Liver (tissue), 9 donors: ENCODE measurements around the gene CXCL11. TPM values are rescaled to one million over a fixed set of nuclear protein-coding genes. Genes with fewer than 3 reads are reported as not detected.

Experiments used
- DNase-seq: peaks from one replicate; pipeline ENCODE4 v3.0.0-alpha.2; 2017; ENCODE audit warnings: low spot score
- H3K27ac ChIP-seq, 2 donors: one replicate each; pipeline ENCODE4 v1.7.0; 2013; ENCODE audit warnings: inconsistent platforms in 2 of 2, low read length in 2 of 2, control low read depth in 1 of 2, low read depth in 1 of 2, mild to moderate bottlenecking in 1 of 2
- H3K27me3 ChIP-seq, 4 donors: one replicate each; pipeline versions ENCODE4 v1.6.1 to v1.7.0; 2013; ENCODE audit warnings: low read length in 3 of 4, inconsistent platforms in 1 of 4, mild to moderate bottlenecking in 1 of 4, moderate library complexity in 1 of 4; ENCODE audit not compliant: control insufficient read depth in 4 of 4, insufficient read depth in 4 of 4
- H3K36me3 ChIP-seq, 4 donors: one replicate each; pipeline versions ENCODE4 v1.6.1 to v1.7.0; 2013; ENCODE audit warnings: low read length in 3 of 4, mild to moderate bottlenecking in 3 of 4, low read depth in 1 of 4, moderate library complexity in 1 of 4; ENCODE audit not compliant: control insufficient read depth in 4 of 4, insufficient read depth in 3 of 4
- H3K4me1 ChIP-seq, 4 donors: one replicate each; pipeline versions ENCODE4 v1.6.1 to v1.7.0; 2013; ENCODE audit warnings: low read length in 3 of 4, mild to moderate bottlenecking in 3 of 4, moderate library complexity in 1 of 4; ENCODE audit not compliant: control insufficient read depth in 4 of 4, insufficient read depth in 4 of 4
- H3K4me3 ChIP-seq, 3 donors: one replicate each; pipeline versions ENCODE4 v1.6.1 to v1.7.0; 2013; ENCODE audit warnings: low read length in 3 of 3, control low read depth in 1 of 3, low read depth in 1 of 3, mild to moderate bottlenecking in 1 of 3
- H3K9ac ChIP-seq, 2 donors: one replicate each; pipeline ENCODE4 v1.7.0; 2013; ENCODE audit warnings: low read length in 2 of 2, mild to moderate bottlenecking in 2 of 2, moderate library complexity in 2 of 2, control low read depth in 1 of 2, low read depth in 1 of 2
- H3K9me3 ChIP-seq, 4 donors: one replicate each; pipeline versions ENCODE4 v1.6.1 to v1.7.0; 2013; ENCODE audit warnings: low read length in 3 of 4; ENCODE audit not compliant: control insufficient read depth in 4 of 4
- EGR1 ChIP-seq, 2 donors: IDR thresholded peaks; 2 replicates each; pipeline ENCODE4 v1.6.1; 2016 to 2018; ENCODE audit warnings: antibody characterized with exemption in 2 of 2, low read depth in 2 of 2
- FOXA2 ChIP-seq: IDR thresholded peaks from 2 replicates; pipeline ENCODE4 v1.6.1; 2016; ENCODE audit warnings: antibody characterized with exemption
- GABPA ChIP-seq, 2 donors: IDR thresholded peaks in 1 of 2; conservative IDR thresholded peaks in 1 of 2; 2 replicates each; pipeline ENCODE4 v1.6.1; 2016; ENCODE audit warnings: antibody characterized with exemption in 2 of 2, mild to moderate bottlenecking in 1 of 2, moderate library complexity in 1 of 2
- HNF4A ChIP-seq, 2 donors: conservative IDR thresholded peaks; 2 replicates each; pipeline ENCODE4 v1.6.1; 2016; ENCODE audit warnings: antibody characterized with exemption in 2 of 2, mild to moderate bottlenecking in 2 of 2
- HNF4G ChIP-seq: IDR thresholded peaks from 2 replicates; pipeline ENCODE4 v1.6.1; 2016; ENCODE audit warnings: antibody characterized with exemption
- JUND ChIP-seq, 2 donors: IDR thresholded peaks; 2 replicates each; pipeline ENCODE4 v1.6.1; 2016; ENCODE audit warnings: antibody characterized with exemption in 2 of 2
- NR2F2 ChIP-seq: IDR thresholded peaks from 2 replicates; pipeline ENCODE4 v1.6.1; 2016; ENCODE audit warnings: antibody characterized with exemption
- RAD21 ChIP-seq, 2 donors: IDR thresholded peaks; 2 replicates each; pipeline ENCODE4 v1.6.1; 2016; ENCODE audit warnings: antibody characterized with exemption in 2 of 2, mild to moderate bottlenecking in 2 of 2
- RXRA ChIP-seq, 2 donors: IDR thresholded peaks; 2 replicates each; pipeline ENCODE4 v1.6.1; 2017 to 2018; ENCODE audit warnings: antibody characterized with exemption in 2 of 2, mild to moderate bottlenecking in 1 of 2
- TAF1 ChIP-seq: conservative IDR thresholded peaks from 2 replicates; pipeline ENCODE4 v1.6.1; 2016; ENCODE audit warnings: antibody characterized with exemption, mild to moderate bottlenecking
- YY1 ChIP-seq: IDR thresholded peaks from 2 replicates; pipeline ENCODE4 v1.6.1; 2016; ENCODE audit warnings: antibody characterized with exemption, mild to moderate bottlenecking
- ZBTB33 ChIP-seq: IDR thresholded peaks from 2 replicates; pipeline ENCODE4 v1.6.1; 2016; ENCODE audit warnings: antibody characterized with exemption
- WGBS: extraction: QIAGEN DNeasy Blood & Tissue Kit; methylation state at CpG from one replicate; pipeline ENCODE4 v1.1.7; 2013; 5-methylcytosine and 5-hydroxymethylcytosine counted together
- polyA plus RNA-seq, 2 donors: library from polyadenylated mRNA; stranded (reverse) in 1 of 2; unstranded in 1 of 2; fragments of 200-250 nt in 1 of 2; fragments of >200 nt in 1 of 2; fragmentation: Nextera tagmentation in 1 of 2; extraction: Ambion mirVana in 1 of 2; gene quantifications; one replicate each; pipeline versions ENCODE4 v1.2.1 to v1.2.3, GENCODE V29; 2013 to 2015
- total RNA-seq, 2 donors: library from RNA; depleted of rRNA; stranded (reverse); fragments of >200 nt; gene quantifications; one replicate each; pipeline ENCODE4 v1.2.3, GENCODE V29; 2014
- TF ChIP-seq, protein P1 (sequence below): IDR thresholded peaks from 2 replicates; pipeline ENCODE4 v1.6.1; 2016; ENCODE audit warnings: antibody characterized with exemption
- TF ChIP-seq, protein P2 (sequence below): fragments of 150-350 bp; IDR thresholded peaks from 2 replicates; pipeline ENCODE4 v1.5.1; 2017; ENCODE audit warnings: improper control_type of control experiment, low read depth, low read length; ENCODE audit not compliant: missing input control
- donor health status: healthy.
- donor health status: healthy.
- donor health status: healthy.
- donor health status: healthy.
- donor health status: healthy.

The CXCL11 gene
- total and polyA plus RNA-seq, 4 donors = 0.27 to 0.79 TPM; not detected in 2

- Histone ChIP-seq H3K36me3 (no peaks in the 10 kb centered on the region), H3K9me3 (no peaks in the 10 kb centered on the region), H3K9ac (no peak overlapping the region), H3K27ac (no peak overlapping the region), H3K27me3 (no peaks in the 10 kb centered on the region), H3K4me1 (no peaks in the 10 kb centered on the region), H3K4me3 (no peak overlapping the region)
- TF ChIP-seq GABPA (IDR thresholded peaks at IDR 0.05 in 1 of 2, conservative IDR thresholded peaks at IDR 0.05 in 1 of 2) (no peak), RXRA (IDR thresholded peaks at IDR 0.05) (no peak), FOXA2 (no peak), RAD21 (IDR thresholded peaks at IDR 0.05) (no peak), JUND (IDR thresholded peaks at IDR 0.05) (no peak), NR2F2 (no peak), ZBTB33 (no peak), HNF4A (conservative IDR thresholded peaks at IDR 0.05) (no peak), EGR1 (IDR thresholded peaks at IDR 0.05; ENCODE audit: low read depth in 2 of 2) (no peak), HNF4G (no peak), YY1 (no peak)
- TF ChIP-seq, protein P1, sequence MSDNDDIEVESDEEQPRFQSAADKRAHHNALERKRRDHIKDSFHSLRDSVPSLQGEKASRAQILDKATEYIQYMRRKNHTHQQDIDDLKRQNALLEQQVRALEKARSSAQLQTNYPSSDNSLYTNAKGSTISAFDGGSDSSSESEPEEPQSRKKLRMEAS = no peak
- TF ChIP-seq, protein P2, sequence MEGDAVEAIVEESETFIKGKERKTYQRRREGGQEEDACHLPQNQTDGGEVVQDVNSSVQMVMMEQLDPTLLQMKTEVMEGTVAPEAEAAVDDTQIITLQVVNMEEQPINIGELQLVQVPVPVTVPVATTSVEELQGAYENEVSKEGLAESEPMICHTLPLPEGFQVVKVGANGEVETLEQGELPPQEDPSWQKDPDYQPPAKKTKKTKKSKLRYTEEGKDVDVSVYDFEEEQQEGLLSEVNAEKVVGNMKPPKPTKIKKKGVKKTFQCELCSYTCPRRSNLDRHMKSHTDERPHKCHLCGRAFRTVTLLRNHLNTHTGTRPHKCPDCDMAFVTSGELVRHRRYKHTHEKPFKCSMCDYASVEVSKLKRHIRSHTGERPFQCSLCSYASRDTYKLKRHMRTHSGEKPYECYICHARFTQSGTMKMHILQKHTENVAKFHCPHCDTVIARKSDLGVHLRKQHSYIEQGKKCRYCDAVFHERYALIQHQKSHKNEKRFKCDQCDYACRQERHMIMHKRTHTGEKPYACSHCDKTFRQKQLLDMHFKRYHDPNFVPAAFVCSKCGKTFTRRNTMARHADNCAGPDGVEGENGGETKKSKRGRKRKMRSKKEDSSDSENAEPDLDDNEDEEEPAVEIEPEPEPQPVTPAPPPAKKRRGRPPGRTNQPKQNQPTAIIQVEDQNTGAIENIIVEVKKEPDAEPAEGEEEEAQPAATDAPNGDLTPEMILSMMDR = no peak
- DNase-seq = no peak
- WGBS = 94% methylated on average over 2 of the region's 2 CpGs
Observed at GRCh38 chr4:75997946-75998345, 37.9 kb downstream of the CXCL11 start.

- H3K4me1 ChIP-seq = no peaks in the 10 kb centered on the region
- no peak for DNase-seq
- H3K9ac ChIP-seq = no peak overlapping the region
- no peaks in the 10 kb centered on the region for H3K36me3 ChIP-seq
- WGBS = 88% methylated on average over 1 of the region's 1 CpG
- no peak overlapping the region for H3K4me3 ChIP-seq
- no peak for TF ChIP-seq RXRA (IDR thresholded peaks at IDR 0.05)
- H3K9me3 ChIP-seq = no peaks in the 10 kb centered on the region
- no peak overlapping the region for H3K27ac ChIP-seq
- H3K27me3 ChIP-seq = no peaks in the 10 kb centered on the region
Observed at GRCh38 chr4:75997081-75997480, 38.8 kb downstream of the CXCL11 start.

DNA sequence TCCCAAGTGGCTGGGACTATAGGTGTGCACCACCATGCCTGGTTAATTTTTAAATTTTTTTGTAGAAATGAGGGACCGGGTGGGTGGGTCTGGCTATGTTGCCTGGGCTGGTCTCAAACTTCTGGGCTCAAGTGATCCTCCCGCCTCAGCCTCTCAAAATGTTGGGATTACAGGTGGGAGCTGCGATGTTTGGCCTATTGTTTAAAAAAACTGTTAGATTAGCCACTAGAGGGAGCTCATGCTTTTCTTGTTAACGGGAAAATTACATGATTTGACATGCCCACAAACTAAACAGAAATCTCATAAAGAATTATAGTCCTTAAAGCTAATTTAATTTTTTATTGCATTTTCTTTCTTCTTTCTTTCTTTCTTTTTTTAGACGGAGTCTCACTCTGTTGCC lies 40.1 kb downstream of the CXCL11 start:
- no peak for DNase-seq
- WGBS = 7% methylated on average over 5 of the region's 5 CpGs
- TF ChIP-seq HNF4A (conservative IDR thresholded peaks at IDR 0.05) = no peak
- TF ChIP-seq HNF4G = no peak
- TF ChIP-seq TAF1 = no peak
- TF ChIP-seq JUND (IDR thresholded peaks at IDR 0.05) = no peak
- TF ChIP-seq, protein P2 = peak; percentile 64
- peak; percentile 85 to 90 for TF ChIP-seq RAD21 (IDR thresholded peaks at IDR 0.05)
- no peak for TF ChIP-seq RXRA (IDR thresholded peaks at IDR 0.05)

More for the DNA sequence above, 40.1 kb downstream of the CXCL11 start:
- no peak overlapping the region for H3K4me3 ChIP-seq
- H3K27ac ChIP-seq = no peak overlapping the region
- H3K9me3 ChIP-seq = no peaks in the 10 kb centered on the region
- peaks cover 0 to 4% (median 2%) of the 10 kb centered on the region in 4 donors for H3K4me1 ChIP-seq
- no peaks in the 10 kb centered on the region for H3K36me3 ChIP-seq
- no peaks in the 10 kb centered on the region for H3K27me3 ChIP-seq
- H3K9ac ChIP-seq = no peak overlapping the region
